Psoas muscle (tissue), 8 donors: ENCODE results near the gene ILDR1. TPM values are rescaled to one million over a fixed set of nuclear protein-coding genes. Genes with fewer than 3 reads are reported as not detected.

Source experiments
- ATAC-seq, 4 donors: fragments of 200-7000 bp; cut with Tn5 transposase; one replicate each; pipeline ENCODE4 v1.9.1; 2020; ENCODE audit warnings: moderate library complexity in 3 of 4, mild to moderate bottlenecking in 2 of 4
- DNase-seq, 2 donors: peaks; one replicate each; pipeline ENCODE4 v3.0.0-alpha.2; 2020
- H3K27ac ChIP-seq: fragments of 200-600 bp; one replicate; pipeline ENCODE4 v1.8.0; 2022
- H3K27me3 ChIP-seq, 3 donors: fragments of 200-600 bp in 1 of 3; one replicate each; pipeline versions ENCODE4 v1.6.1 to v1.8.0; 2013 to 2022; ENCODE audit warnings: low read length in 2 of 3, mild to moderate bottlenecking in 2 of 3, moderate library complexity in 1 of 3; ENCODE audit not compliant: insufficient read depth in 3 of 3
- H3K36me3 ChIP-seq, 2 donors: fragments of 200-600 bp in 1 of 2; one replicate each; pipeline versions ENCODE4 v1.6.1 to v1.8.0; 2013 to 2022; ENCODE audit warnings: low read depth in 1 of 2, mild to moderate bottlenecking in 1 of 2, moderate library complexity in 1 of 2; ENCODE audit not compliant: insufficient read depth in 1 of 2
- H3K4me1 ChIP-seq: fragments of 200-600 bp; one replicate; pipeline ENCODE4 v1.8.0; 2022
- H3K4me3 ChIP-seq: fragments of 200-600 bp; one replicate; pipeline ENCODE4 v1.8.0; 2022; ENCODE audit warnings: mild to moderate bottlenecking
- H3K9me3 ChIP-seq: fragments of 200-600 bp; one replicate; pipeline ENCODE4 v1.8.0; 2022
- CTCF ChIP-seq: fragments of 200-600 bp; IDR thresholded peaks from one replicate; pipeline ENCODE4 v1.8.0; 2022; ENCODE audit warnings: antibody characterized with exemption
- WGBS, 3 donors: extraction: QIAGEN DNeasy Blood & Tissue Kit; methylation state at CpG; one replicate each; pipeline versions ENCODE4 v1.1.6 to v1.1.7; 2013; 5-methylcytosine and 5-hydroxymethylcytosine counted together
- intact Hi-C, 2 donors: fragments of 100-400 bp; cut with DNase I; formaldehyde crosslinking; loops; one replicate each; pipeline versions ENCODE4 v1.11.0 to v1.14.2; 2022
- polyA plus RNA-seq, 3 donors: library from polyadenylated mRNA; stranded (reverse); fragments of 200-250 nt; gene quantifications; one replicate each; pipeline ENCODE4 v1.2.3, GENCODE V29; 2013
- total RNA-seq, 4 donors: library from RNA; stranded (reverse); fragmentation: NEBNext Ultra II Directional in 2 of 4; extraction: Animal tissue kit (Norgen Biotek cat#: 25700) in 2 of 4; gene quantifications; one replicate each; pipeline versions ENCODE4 v1.2.1 to v1.2.4, GENCODE V29; 2021 to 2023
- donor health status: healthy with polysubstance abuse.
- donor health status: DM: no; HTN: no; CAD: no; lungs with moderate emphysema.
- donor health status: Bipolar disorder and iron deficiency.
- donor health status: healthy.
- donor health status: DM: yes; HTN: yes; CAD: no.
- donor health status: DM: no; HTN: no; CAD: no.
- donor health status: DM: no; HTN: no; CAD: no.
- donor health status: DM: yes; HTN: yes; CAD: no.

The ILDR1 gene
- total and polyA plus RNA-seq, 7 donors = not detected

- DNase-seq (no peak), ATAC-seq (no peak)
- TF ChIP-seq CTCF = no peak
Observed at GRCh38 chr3:121963608-121964007, 58.4 kb downstream of the ILDR1 start.

GRCh38 chr3:121962443-121962842, 59.6 kb downstream of the ILDR1 start:
- Histone ChIP-seq H3K4me3 (no peak overlapping the region), H3K27ac (no peak overlapping the region), H3K27me3 (peaks cover 0 to 2% (median 0%) of the 10 kb centered on the region in 3 donors), H3K9me3 (no peaks in the 10 kb centered on the region), H3K4me1 (no peaks in the 10 kb centered on the region), H3K36me3 (no peaks in the 10 kb centered on the region)
- no peak for TF ChIP-seq CTCF
- DNase-seq (no peak), ATAC-seq (no peak)
- intact Hi-C loops = no loop called here

More at GRCh38 chr3:121963608-121964007, 58.4 kb downstream of the ILDR1 start:
- WGBS, 3 donors = 44 to 60% (median 59%) methylated on average over 1 of the region's 1 CpG
- Histone ChIP-seq H3K27ac (no peak overlapping the region), H3K27me3 (peaks cover 0 to 2% (median 0%) of the 10 kb centered on the region in 3 donors), H3K4me3 (no peak overlapping the region), H3K4me1 (no peaks in the 10 kb centered on the region), H3K9me3 (no peaks in the 10 kb centered on the region), H3K36me3 (no peaks in the 10 kb centered on the region)
- intact Hi-C loops = no loop called here

- Histone ChIP-seq H3K27ac (no peak overlapping the region), H3K9me3 (no peaks in the 10 kb centered on the region), H3K36me3 (no peaks in the 10 kb centered on the region), H3K27me3 (peaks cover 0 to 2% (median 0%) of the 10 kb centered on the region in 3 donors), H3K4me3 (no peak overlapping the region), H3K4me1 (no peaks in the 10 kb centered on the region)
- intact Hi-C loops = no loop called here
- no peak for TF ChIP-seq CTCF
- DNase-seq (no peak), ATAC-seq (no peak)
Observed at GRCh38 chr3:121961283-121961682, 60.8 kb downstream of the ILDR1 start.

GRCh38 chr3:121958801-121959200, 63.2 kb downstream of the ILDR1 start:
- TF ChIP-seq CTCF = no peak
- Histone ChIP-seq H3K27me3 (peaks cover 0 to 2% (median 0%) of the 10 kb centered on the region in 3 donors), H3K9me3 (no peaks in the 10 kb centered on the region), H3K27ac (no peak overlapping the region), H3K36me3 (no peaks in the 10 kb centered on the region), H3K4me3 (no peak overlapping the region), H3K4me1 (no peaks in the 10 kb centered on the region)
- ATAC-seq (no peak), DNase-seq (no peak)
- 53 to 62% (median 59%) methylated on average over 3 of the region's 3 CpGs for WGBS, 3 donors
- intact Hi-C loops = no loop called here

- DNase-seq (no peak), ATAC-seq (no peak)
- H3K9me3 ChIP-seq = no peaks in the 10 kb centered on the region
- intact Hi-C loops = no loop called here
- TF ChIP-seq CTCF = no peak
- H3K27me3 ChIP-seq = no peaks in the 10 kb centered on the region
- no peak overlapping the region for H3K4me3 ChIP-seq
- 73 to 86% (median 76%) methylated on average over 2 of the region's 2 CpGs for WGBS, 3 donors
- H3K36me3 ChIP-seq = no peaks in the 10 kb centered on the region
- no peaks in the 10 kb centered on the region for H3K4me1 ChIP-seq
- H3K27ac ChIP-seq = no peak overlapping the region
Observed at GRCh38 chr3:121957674-121958415, 64.2 kb downstream of the ILDR1 start.
